ENCODE data around the gene TIGD1. TPM values are rescaled to one million over a fixed set of nuclear protein-coding genes. Genes with fewer than 3 reads are reported as not detected.

TIGD1 gene
- total and polyA plus RNA-seq, 7 donors, result 2.3 to 6.8 (median 4.1) TPM

DNA sequence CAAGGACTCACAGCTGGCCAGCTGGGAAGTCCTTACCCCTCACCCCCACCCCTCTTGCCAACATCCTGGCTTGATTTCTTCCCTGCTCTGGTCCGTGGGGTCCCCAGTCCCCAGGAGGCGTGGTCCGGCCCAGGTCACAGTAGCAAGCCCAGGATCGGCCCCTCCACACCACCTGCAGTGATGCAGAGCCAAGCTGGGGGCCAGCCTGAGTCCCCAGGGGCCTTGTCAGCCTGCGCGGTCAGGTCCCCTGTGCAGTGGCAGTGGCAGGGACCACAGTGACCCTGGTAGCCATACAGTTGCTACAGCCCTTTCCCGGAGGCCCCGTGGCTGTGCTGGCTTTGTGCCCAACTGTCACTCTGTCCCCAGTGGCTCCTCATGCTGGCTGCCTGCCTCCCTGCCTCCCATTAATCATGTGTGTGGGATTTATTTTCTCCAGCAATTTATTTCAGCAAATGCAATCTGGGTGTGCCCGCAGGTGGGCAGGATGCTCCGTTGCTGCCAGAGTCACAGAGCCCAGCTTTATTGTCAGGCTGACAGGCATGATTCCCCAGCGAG lies 38.9 kb downstream of the TIGD1 start:
- Histone ChIP-seq H3K36me3 (ENCODE audit: insufficient read depth in 1 of 2, low read depth in 1 of 2) (no peaks in the 10 kb centered on the region), H3K27ac (no peak overlapping the region), H3K27me3 (ENCODE audit: insufficient read depth in 3 of 3, low read length in 2 of 3) (no peaks in the 10 kb centered on the region), H3K4me3 (no peak overlapping the region), H3K4me1 (peaks cover 13% of the 10 kb centered on the region), H3K9me3 (no peaks in the 10 kb centered on the region)
- TF ChIP-seq, protein P1, sequence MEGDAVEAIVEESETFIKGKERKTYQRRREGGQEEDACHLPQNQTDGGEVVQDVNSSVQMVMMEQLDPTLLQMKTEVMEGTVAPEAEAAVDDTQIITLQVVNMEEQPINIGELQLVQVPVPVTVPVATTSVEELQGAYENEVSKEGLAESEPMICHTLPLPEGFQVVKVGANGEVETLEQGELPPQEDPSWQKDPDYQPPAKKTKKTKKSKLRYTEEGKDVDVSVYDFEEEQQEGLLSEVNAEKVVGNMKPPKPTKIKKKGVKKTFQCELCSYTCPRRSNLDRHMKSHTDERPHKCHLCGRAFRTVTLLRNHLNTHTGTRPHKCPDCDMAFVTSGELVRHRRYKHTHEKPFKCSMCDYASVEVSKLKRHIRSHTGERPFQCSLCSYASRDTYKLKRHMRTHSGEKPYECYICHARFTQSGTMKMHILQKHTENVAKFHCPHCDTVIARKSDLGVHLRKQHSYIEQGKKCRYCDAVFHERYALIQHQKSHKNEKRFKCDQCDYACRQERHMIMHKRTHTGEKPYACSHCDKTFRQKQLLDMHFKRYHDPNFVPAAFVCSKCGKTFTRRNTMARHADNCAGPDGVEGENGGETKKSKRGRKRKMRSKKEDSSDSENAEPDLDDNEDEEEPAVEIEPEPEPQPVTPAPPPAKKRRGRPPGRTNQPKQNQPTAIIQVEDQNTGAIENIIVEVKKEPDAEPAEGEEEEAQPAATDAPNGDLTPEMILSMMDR (IDR thresholded peaks at IDR 0.05), result no peak
- WGBS, 3 donors, result 31 to 48% (median 32%) methylated on average over 9 to 11 of the region's 11 CpGs
- DNase-seq (peak in 1 of 2 donors; percentile 76), ATAC-seq (peak; percentile 56 to 86 (median 74))
- intact Hi-C loops (cut with DNase I), result loop anchor here in 1 of 2 donors (10.0 kb wide), 1 partner anchor 587 kb away; the partner anchor contains the start of gene NPPC

DNA sequence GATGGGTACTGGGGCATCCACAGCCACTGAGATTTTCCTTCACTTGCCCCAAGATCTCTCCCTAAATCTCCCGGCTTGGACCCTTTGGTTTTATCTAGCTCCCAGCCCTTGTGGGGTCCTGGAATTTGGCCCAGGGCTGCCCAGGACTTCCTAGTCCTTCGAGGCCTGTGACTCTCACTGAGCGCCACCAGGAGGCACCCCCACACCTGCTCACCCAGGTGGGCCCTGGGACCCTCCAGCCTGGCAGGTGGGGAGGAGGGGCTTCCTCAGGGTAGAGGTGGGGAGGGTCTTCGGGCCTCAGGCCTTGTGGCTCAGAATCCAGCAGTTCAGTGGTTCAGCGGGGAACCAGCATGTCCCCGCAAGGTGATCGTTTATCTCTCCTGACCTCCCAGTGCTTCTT lies 42.1 kb downstream of the TIGD1 start:
- DNase-seq, result no peak
- TF ChIP-seq, protein P1 (IDR thresholded peaks at IDR 0.05), result no peak
- Histone ChIP-seq H3K36me3 (ENCODE audit: insufficient read depth in 1 of 2, low read depth in 1 of 2) (no peaks in the 10 kb centered on the region), H3K4me3 (no peak overlapping the region), H3K27me3 (ENCODE audit: insufficient read depth in 3 of 3, low read length in 2 of 3) (no peaks in the 10 kb centered on the region), H3K27ac (no peak overlapping the region), H3K9me3 (no peaks in the 10 kb centered on the region), H3K4me1 (no peaks in the 10 kb centered on the region)
- 84 to 87% (median 84%) methylated on average over 6 to 7 of the region's 7 CpGs for WGBS, 3 donors
- intact Hi-C loops (cut with DNase I), result no loop called here
- ATAC-seq, result no peak

DNA sequence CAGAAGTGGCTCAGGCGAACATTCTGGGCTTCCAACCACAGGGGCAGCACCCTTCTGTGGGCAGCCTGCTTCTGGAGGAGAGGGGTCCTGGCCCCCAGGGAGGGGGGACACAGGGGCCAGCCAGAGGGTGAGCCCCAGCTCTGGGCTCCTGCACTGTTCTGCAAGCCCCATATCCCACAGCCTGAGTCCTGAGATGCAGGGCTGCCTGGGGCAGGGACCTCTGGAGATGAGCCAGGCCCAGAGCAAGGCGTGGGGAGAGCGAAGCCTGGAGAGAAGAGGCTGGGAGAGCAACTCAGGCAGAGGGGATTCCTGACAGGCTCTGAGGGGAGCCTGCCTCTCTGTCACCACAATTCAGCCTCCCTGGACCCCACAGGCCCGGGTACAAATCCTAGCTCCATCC lies 43.6 kb downstream of the TIGD1 start:
- WGBS, 3 donors, result 79 to 89% (median 83%) methylated on average over 4 of the region's 4 CpGs
- Histone ChIP-seq H3K4me1 (no peaks in the 10 kb centered on the region), H3K4me3 (no peak overlapping the region), H3K27ac (no peak overlapping the region), H3K27me3 (ENCODE audit: insufficient read depth in 3 of 3, low read length in 2 of 3) (no peaks in the 10 kb centered on the region), H3K36me3 (ENCODE audit: insufficient read depth in 1 of 2, low read depth in 1 of 2) (no peaks in the 10 kb centered on the region), H3K9me3 (no peaks in the 10 kb centered on the region)
- intact Hi-C loops (cut with DNase I), result no loop called here
- ATAC-seq (no peak), DNase-seq (no peak)
- TF ChIP-seq, protein P1 (IDR thresholded peaks at IDR 0.05), result no peak

DNA sequence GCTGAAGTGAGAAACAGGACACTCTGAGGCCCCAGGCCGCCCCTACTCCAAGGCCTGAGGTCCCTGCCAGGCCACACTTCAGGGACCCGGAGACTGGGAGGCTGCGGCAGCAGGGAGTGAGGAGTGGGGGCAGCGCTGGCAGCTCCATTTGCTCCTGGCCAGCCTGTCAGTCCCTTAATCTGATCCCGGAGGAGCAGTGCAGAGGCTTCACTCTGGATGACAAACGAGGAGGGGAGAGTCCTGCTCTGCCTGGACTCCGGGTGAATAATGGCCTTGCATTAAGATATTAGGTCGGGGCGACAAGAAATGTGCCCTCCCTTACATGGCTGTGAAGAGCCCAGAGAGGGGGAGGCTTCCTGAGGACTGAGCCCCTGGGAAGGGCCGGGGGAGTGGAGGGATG lies 44.5 kb downstream of the TIGD1 start:
- intact Hi-C loops (cut with DNase I), result no loop called here
- ATAC-seq (no peak), DNase-seq (no peak)
- Histone ChIP-seq H3K9me3 (no peaks in the 10 kb centered on the region), H3K27ac (no peak overlapping the region), H3K27me3 (ENCODE audit: insufficient read depth in 3 of 3, low read length in 2 of 3) (no peaks in the 10 kb centered on the region), H3K36me3 (ENCODE audit: insufficient read depth in 1 of 2, low read depth in 1 of 2) (no peaks in the 10 kb centered on the region), H3K4me3 (no peak overlapping the region), H3K4me1 (no peaks in the 10 kb centered on the region)
- WGBS, 3 donors, result 56 to 66% (median 64%) methylated on average over 10 of the region's 10 CpGs
- TF ChIP-seq, protein P1 (IDR thresholded peaks at IDR 0.05), result no peak

DNA sequence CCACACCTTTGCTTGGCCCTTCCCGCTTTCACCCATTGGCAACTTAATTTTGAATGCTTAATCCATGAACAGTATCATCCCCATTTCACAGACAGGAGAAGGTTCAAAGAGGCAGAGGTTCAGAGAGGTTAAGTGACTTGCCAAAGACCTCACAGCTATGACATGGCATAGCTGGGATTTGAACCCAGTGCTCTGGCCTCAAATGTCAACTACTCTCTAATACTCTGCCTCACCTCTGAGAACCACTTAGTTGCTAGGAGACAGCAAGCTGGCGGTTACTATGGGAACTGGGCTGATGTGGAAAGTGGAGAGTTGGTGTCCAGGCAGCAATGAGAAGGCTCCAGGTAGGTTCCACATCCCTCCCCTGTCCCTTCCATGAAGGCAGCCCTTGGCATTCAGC lies 45.9 kb downstream of the TIGD1 start:
- no peak for ATAC-seq
- TF ChIP-seq, protein P1 (IDR thresholded peaks at IDR 0.05), result no peak
- no peaks in the 10 kb centered on the region for H3K27me3 ChIP-seq (ENCODE audit: insufficient read depth in 3 of 3, low read length in 2 of 3)
- H3K4me3 ChIP-seq, result no peak overlapping the region
- no peaks in the 10 kb centered on the region for H3K9me3 ChIP-seq
- 70 to 97% (median 90%) methylated on average over 2 of the region's 2 CpGs for WGBS, 3 donors
- no peaks in the 10 kb centered on the region for H3K36me3 ChIP-seq (ENCODE audit: insufficient read depth in 1 of 2, low read depth in 1 of 2)
- no peaks in the 10 kb centered on the region for H3K4me1 ChIP-seq
- H3K27ac ChIP-seq, result no peak overlapping the region
- DNase-seq, result no peak
- intact Hi-C loops (cut with DNase I), result loop anchor here in 1 of 2 donors (5.0 kb wide), 1 partner anchor 57 kb away; no protein-coding TSS in a partner anchor
